ENCODE measurements around the gene MTR.
"Not testable (repeated sequence)": the region's sequence is repeated elsewhere in the genome, so short reads cannot be mapped to it uniquely, and the experiment has no call there.

MTR gene

DNA sequence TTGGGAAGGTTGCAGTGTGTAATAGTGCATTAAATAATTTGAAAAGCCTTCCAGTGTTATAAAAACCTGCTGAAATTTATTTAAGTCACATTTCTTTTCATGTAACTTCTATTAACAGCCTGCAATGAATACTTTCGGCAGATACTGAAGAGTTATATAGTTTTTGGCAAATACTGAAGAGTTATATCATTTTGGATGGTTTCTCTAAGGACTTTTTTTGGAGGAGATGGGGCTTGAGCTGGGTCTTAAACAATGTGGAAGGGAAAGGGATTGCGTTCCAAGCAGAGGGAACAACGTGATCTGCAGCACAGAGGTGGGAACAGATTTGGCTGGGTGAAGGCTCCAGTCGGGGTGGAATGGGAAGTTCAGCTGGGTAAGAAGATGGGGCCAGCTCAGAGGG lies 39.8 kb downstream of the MTR start:
- no peak for DNase-seq

DNA sequence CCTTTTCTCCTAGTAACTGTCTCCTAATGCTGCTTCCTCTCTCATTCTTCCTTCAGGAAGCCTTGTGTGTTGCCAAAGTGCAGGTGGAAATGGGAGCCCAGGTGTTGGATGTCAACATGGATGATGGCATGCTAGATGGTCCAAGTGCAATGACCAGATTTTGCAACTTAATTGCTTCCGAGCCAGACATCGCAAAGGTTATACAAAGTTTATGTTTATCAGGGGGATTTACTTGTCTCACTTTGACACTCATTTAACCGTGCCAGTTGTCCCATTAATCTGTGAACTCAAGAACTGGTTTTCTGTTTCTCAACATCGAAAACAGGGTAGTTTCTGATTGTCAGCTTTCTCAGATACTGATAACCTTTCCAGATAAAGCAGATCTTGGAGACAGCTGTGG lies 40.4 kb downstream of the MTR start:
- DNase-seq: no peak

DNA sequence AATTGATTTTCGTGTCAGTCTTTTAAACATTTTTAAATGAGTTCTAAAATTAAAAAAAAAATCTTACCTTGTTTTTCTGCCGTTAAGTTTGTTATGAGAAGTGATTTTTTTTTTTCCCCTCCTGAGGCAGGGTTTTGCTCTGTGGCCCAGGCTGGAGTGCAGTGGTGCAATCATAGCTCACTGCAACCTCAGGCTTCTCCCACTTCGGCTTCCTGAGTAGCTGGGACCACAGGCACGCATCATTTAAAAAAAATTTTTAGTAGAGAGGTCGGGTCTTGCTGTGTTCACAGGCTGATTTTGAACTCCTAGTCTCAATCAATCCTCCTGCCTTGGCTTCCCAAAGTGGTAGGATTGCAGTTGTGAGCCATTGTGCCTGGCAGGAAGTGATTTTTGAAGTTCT lies 41.1 kb downstream of the MTR start:
- no peak for DNase-seq

DNA sequence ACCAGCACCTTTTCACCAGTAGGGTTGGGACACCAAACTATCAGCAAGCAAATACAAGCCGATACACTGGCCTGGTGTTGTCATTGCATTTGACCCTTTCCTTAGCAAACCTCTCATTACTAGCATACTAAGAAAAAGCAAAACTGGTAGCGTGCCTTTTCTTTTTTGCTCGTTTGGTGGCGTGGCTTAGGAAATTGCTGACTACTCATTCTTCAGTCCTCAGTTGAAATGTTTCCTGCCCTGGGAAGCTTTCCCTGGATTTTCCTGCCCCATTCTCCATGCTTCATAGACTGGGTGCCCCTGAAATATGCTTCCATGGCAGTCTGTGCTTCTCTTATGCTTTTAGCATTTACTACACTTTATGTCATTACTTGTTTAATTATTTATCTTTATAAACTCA lies 42.0 kb downstream of the MTR start:
- no peak for DNase-seq

DNA sequence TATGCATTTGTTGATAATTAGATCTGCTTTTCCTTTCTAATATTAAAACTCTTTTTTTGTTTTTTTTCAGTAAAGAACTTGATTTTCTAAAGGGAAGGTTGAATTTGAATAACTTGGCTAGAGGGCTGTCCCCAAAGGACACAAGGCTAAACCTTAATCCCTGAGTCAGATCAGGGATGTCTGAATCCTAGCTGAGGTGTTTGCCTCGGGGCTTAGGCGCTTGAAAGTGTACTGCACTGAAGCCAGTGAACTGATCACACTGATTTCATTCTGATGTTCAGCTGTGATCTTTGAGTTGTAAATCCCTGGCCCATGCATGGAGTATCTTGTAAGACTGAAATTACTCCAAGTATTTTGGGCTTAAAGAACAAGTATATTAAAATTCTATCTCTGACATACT lies 42.8 kb downstream of the MTR start:
- DNase-seq: no peak

DNA sequence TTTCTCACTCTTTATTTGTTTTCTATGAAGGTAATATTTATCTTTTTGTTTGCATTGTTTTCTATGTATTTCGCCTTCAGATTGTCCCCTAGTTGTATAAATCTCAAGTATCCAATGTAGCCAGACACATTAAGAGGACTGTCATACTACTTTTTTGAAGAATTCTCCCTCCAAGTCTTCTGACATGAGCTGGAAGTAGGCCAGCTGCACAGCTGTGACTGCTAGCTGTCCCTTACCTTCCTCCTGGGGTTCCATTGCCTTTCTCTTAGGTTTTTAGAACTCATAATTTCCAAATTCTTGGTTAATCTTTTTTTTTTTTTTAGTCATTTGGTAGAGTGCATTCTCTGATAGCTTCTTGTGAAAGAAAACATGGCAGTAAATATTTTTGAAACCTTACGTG lies 46.2 kb downstream of the MTR start:
- DNase-seq: no peak

DNA sequence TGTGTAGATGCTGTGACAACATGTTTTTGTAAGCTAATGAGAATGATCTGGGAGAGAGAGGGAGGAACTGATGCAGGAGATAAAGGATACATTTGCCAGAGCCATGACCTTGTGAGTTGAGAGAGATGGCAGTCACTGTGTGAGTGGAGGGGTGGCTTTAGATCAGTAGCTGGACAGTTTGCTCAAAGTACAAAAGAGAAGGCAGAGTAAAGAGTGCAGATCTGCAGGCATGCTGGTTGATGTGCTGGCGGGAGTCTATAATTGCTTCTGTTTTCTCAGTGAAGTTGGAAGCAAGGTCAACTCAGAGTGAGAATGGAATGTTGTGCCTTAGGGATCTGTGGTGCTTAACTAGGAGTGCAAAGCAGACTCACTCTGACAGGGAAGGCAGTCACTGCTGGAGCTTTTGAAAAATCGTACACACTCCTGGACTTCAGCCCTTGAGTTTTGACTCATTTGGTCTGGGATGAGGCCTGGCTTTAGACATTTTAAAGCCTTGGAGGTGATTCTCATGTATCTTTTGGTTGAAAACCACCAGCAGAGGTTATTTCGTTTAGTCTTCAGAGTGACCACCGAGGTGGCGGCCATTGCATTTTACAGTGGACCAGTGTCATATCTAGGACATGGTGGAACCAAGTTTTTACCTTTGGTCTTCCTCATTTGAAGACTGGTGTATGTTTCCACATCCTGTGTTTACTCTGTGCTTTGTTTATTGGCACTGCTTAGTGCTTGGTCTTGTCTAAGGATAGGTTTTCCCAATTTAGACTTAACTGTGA lies 49.6 kb downstream of the MTR start:
- DNase-seq: no peak

DNA sequence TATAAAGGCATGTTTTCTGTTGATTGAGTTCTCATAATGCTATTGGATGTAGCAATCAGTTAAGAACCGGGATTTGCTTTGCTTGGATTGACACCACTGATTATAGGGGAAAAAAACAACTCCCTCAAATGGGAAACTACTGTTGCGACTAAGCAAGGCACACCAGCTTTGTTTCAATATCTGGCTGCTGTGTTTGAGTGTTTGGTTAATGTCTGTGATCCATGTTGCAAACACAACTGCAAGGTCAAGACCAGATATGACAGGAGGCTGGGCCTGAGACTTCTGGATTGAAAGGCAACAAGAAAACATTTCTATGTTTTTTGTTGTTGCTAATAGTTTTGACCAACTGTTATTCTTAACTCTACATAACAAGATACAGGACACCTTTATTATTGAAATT lies 50.7 kb downstream of the MTR start:
- DNase-seq: no peak

DNA sequence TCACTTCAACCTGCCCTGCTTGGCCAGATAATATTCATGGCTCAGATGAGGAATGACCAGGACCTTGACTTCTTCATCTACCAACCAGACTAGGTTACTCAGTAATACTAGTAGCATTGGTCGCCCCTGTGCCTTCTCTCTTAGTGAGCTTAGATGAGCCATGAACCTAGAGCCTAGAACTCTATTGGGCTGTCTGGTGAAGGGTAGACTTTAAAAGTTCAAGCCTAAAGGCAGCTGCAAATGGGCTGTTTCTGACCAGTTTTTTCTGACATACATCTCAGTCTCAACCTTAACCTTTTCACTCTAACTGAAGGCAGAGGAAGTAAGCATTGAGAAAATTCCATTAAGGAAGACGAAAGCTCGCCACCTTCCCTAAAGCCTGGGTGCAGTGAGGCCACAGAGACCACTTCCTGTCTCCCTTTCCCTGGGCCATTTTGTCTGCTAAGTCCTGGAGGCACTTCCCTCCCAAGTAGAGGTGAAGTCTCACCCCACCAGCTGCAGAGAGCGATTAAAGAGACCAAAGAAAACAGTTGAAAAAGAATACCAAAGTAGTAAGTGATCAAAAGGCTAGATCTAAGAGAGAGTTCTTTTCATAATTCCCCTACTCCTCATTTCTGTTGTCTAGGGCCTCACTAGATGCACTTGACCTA lies 53.3 kb downstream of the MTR start:
- DNase-seq: no peak

DNA sequence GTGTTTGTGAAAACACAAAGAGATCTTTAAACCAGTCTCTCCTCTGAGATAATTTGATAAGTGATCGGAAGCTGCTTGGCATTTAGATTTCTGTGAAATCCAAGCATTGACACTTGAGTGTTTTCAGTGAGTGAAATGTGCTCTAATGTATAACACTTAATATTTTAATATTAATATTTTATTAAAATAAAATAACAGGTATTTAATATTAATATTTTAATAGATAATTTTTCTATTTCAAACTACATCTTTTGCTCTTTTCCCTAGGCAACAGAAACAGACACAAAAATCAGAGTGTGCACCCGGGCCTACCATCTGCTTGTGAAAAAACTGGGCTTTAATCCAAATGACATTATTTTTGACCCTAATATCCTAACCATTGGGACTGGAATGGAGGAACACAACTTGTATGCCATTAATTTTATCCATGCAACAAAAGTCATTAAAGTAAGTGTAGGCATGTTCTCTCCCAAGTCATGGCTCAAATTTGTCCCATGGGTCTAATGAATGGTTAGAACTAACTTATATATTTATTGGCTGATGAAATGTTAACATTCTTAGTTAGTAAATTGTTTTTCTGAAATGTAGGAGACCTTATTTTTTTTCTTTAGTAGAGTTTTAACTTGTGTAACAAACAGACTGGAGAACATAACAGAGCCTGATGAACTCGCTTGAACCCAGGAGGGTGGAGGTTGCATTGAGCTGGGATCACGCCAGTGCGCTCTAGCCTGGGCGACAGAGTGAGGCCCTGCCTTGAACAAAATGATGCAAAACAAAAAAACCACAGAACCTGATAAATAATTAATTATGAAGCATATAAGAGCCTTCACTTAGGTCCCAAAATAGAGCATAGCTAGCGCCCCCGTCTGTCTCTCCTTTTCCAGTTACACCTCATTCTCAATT lies 55.2 kb downstream of the MTR start:
- DNase-seq: no peak

DNA sequence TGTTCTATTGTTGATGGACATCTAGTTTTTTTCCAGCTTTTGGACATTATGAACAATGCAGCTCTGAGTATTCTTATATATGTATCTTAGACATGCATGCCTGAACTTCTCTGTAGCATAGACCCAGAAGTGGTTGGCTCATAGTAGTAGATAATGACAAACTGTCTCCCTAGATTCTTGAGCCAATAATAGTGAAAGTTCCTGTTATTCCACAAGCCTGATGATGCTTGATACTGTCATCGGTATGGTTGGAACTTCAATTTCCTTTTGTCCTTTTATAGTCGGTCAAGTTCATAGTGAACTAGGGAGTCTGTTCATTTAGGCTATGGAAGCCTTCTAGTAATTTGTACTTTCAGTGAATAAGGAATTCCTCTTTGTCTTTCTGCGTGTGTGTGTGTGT lies 56.8 kb downstream of the MTR start:
- DNase-seq: no peak

DNA sequence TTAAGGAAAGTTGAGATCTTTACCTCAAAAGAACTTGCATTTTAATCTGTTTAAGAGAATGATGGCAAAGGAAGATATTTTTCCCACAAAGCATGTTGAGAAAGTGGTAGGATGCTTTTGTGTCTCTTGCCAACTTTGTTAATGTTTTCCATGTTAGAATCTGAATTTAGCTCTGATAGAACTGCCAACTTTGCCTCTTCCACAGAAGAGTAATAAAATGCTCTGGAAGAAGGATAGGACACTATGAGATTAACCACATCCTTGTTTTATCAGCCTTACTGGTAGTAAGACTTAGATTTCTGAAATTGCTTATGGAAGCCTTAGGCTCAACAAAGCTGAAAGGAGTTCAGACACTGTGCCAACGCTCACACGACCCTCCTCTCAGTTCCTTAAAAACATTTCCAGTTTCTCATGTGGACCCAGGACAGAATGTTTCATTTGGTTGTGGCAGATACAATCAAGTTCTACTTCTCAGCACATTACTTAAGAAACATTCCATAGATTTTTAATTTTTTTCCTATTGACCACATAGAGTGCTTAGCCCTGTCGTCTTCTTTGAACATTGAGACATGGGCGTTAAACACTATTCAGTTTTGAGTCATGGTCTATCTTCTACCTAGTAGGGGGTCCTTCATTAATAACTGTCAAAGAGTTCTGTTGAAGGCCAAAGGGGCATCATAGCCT lies 59.0 kb downstream of the MTR start:
- no peak for DNase-seq

DNA sequence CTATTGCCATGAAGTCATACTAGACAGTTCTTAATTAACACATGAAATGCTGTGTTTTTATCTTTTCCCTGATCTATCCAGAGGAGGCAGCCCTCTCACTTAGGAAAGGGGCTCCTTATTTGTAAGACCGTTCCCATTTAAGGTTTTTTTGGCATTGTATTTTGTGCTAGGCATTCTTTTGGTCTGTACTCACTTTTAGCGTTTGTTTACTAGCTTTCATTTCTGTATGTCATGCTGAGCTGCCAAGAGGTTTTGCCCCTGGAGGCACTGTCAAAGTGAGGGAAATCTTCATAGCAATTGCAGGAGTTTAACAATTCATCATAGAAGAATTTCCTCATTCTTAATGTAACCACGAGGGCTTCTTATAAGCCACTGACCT lies 59.5 kb downstream of the MTR start:
- DNase-seq: no peak

DNA sequence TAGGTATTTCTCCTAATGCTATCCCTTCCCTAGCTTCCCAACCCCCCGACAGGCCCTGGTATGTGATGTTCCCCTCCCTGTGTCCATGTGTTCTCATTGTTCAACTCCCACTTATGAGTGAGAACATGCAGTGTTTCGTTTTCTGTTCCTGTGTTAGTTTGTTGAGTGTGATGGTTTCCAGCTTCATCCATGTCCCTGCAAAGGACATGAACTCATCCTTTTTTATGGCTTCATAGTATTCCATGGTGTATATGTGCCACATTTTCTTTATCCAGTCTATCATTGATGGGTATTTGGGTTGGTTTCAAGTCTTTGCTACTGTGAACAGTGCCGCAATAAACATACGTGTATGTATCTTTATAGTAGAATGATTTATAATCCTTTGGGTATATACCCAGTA lies 61.6 kb downstream of the MTR start:
- DNase-seq: not testable (repeated sequence)

DNA sequence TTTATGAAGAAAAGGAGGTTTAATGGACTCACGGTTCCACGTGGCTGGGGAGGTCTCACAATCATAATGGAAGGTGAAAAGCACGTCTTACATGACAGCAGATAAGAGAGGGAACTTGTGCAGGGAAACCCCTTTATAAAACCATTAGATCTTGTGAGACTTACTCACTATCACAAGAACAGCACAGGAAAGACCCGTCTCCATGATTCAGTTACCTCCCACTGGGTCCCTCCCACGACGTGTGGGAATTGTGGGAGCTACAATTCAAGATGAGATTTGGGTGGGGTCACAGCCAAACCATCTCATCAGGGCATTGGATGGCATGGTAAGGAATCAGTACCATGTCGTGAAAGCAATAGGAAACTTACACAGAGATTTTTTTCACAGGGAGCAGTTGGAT lies 63.1 kb downstream of the MTR start:
- no peak for DNase-seq

DNA sequence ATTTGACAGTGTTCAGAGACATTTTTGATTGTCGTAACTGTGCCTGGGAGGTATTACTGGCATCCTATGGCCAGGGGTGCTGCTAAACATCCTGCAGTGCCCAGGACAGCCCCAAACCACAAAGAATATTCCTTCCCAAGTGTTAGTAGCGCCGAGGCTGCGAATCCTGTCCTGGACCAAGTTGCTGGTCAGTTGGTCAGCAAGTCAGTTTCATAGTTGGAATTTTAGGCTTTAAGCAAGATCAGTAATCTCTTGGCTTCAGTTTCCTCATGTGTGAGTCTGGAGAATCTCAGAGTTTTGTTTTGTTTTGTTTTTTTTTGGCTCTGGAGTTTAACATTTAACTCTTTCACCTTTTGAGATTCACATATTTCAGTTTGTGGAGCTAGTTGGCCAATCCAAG lies 65.0 kb downstream of the MTR start:
- no peak for DNase-seq

DNA sequence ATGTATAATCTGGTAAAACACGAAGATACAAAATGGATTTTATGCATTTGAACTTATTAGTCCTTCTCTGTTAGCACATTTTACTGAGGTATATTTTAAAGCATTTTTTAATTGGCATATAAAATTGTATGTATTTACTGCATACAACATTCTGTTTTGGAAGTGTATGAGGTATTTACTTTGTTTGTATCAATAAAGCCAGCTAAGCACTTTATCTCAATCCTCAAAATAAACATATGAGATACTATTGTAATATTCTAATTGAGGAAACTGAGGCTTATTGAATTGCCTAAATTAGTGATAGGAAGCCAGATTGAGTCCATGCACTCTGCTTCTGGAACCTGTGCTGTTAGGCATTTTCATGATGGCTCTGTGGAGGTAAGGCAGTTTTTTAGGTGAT lies 65.6 kb downstream of the MTR start:
- no peak for DNase-seq

DNA sequence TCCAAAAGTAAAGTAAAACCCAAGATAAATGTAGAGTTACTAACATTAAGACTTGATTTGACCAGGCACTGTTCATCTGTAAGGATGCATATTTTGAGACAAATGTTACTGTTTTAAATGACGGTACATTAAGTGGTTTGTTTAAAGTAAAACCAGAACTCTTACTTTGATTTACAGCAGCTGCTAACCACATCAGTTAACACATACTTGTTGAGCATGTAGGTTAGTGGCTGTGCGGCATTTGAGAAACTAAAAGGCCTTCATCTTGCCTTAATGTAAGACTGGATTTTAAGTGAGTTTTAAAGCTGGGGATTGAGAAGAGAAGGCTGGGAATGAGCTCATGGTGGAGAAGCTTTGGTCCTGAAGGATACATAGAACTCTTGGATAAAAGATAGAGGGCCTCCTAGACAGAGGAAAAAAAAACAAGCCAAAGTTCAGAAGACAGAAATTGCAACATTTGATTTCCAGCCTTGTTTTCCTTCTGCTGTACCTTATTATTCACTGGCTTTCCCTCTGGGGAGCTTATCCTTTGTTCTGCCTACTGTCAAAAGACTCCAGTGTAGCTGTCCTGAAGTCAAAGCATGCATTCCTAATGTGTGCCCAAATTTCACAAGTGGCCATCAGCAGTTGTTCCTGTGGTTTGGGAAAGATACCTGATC lies 66.6 kb downstream of the MTR start:
- DNase-seq: no peak

DNA sequence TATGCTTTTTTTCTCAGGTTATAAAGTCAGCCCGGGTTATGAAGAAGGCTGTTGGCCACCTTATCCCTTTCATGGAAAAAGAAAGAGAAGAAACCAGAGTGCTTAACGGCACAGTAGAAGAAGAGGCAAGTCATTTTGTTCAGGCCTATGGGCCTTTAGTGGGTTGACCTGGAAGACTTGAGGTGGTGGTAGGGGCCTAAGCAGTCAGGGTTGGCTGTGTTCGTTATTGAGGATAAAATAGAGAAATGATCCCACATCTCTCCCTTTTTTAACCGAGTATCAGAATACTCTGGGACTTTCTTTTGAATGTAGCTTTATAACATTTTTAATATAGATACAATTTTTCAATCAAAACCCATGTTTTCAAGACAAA lies 67.1 kb downstream of the MTR start:
- no peak for DNase-seq

DNA sequence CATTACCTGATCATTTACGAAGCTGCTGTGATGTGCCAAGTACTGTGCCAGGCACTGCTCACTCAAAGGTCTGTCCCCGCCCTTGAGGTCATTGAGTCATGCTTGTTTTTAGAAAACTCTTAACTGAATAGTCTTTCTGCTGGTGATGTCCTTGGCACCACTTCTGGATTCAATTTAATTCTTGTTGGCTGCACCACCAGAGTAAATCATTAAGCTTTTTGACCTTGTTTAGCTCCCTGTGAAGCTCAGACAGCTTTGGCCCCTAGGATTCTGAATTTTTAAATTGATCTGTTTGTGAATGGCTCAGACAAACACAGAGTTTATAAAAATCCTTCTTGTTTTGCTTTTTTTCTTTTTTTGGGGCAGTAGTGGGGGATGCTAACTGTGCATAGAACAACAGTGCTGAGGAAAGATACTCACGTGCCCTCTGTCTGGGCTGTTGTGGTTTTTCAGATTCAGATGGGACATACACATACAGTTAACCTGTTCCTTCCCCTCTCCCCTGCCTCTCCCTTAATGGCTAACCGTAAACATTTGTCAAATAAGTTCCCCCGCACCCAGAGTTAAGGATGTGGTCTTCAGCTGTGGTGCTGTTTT lies 67.6 kb downstream of the MTR start:
- DNase-seq: no peak

DNA sequence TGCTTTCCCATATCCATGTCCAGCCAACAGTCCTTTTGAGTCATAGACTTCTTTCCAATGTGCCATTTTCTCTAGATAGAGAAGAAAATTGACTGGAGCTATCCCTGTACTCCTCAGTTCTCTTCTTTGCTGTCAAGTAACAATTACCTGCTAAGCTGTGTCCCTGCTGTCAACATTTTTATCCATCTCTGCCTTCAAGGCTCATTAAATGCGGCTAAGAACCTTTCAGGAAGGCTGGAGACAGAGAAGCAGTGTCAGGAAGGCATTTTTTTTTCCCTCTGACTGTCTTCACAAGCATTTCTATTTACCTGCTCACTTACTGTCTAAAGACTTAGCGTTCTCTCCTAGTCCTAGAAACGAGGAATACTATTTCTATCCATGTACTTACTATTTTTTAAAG lies 69.1 kb downstream of the MTR start:
- DNase-seq: no peak

All from stimulated activated CD4-positive, alpha-beta T cell treated with anti-CD3 and anti-CD28 coated beads, Interleukin-2, amount 100 ng/mL, for 24 hours (primary cell).